ENCODE results near the gene KPNA2.
"Not testable (repeated sequence)": the region's sequence is repeated elsewhere in the genome, so short reads cannot be mapped to it uniquely, and the experiment has no call there.

The KPNA2 gene

DNA sequence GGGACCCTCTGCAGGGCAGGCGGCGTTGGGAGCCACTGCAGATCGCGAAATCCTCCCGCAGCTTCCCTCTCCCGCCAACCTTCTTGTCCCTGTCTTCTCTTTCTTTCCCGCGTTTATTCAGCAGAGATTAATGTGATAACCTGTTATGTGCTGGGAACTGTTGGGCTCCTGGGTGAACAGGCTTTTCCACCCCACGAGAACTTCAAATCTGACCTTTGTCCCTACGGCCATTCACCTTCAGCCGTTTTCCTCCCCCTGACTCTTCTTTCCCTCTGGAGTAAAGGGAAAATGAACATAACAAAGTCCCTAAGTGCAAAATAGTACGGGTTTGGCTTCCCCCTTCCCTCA lies 15.2 kb upstream of the KPNA2 start:
- peak in 1 of 2 experiments; percentile 57 for DNase-seq

DNA sequence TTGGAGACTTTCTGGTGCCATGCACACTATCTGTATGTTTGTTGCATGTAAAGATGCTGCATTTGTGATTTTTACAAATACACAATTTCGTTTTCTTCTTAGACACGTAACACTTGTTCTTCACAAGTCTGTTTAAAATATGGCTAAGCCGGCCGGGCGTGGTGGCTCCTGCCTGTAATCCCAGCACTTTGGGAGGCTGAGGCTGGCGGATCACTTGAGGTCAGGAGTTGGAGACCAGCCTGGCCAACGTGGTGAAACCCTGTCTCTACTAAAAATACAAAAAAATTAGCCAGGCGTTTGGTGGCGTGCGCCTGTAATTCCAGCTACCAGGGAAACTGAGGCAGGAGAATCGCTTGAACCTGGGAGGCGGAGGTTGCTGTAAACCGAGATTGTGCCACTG lies 14.7 kb upstream of the KPNA2 start:
- DNase-seq = not testable (repeated sequence)

DNA sequence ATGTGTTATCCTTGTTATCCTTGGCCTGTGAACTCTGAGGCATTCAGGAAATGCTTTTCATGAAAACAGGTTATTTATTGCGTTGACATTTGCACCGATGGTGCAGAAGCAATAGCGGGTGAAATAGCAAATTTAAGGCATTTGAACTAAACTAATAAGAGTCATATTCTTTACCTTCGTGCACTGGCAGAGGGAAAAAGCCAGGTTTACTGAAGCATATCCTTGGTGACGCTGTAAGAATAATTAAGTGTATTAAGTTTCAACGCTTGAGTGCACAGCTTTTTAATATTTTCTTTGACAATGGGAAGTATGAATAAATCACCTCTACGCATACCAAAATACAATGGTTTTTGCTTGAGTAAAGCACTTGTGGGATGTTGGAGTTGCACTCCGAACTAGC lies 13.6 kb upstream of the KPNA2 start:
- DNase-seq = no peak

DNA sequence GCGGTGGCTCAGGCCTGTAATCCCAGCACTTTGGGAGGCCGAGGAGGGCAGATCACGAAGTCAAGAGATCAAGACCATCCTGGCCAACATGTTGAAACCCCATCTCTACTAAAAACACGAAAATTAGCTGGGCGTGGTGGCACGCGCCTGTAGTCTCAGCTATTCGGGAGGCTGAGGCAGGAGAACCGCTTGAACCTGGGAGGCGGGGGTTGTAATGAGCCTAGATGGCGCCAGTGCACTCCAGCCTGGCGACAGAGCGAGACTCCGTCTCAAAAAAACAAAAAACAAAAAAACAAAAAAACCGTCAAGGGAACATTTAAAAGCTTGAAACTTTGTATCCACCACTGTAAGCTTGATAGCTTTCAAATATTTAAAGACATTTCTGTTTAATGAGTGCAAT lies 13.0 kb upstream of the KPNA2 start:
- not testable (repeated sequence) for DNase-seq

DNA sequence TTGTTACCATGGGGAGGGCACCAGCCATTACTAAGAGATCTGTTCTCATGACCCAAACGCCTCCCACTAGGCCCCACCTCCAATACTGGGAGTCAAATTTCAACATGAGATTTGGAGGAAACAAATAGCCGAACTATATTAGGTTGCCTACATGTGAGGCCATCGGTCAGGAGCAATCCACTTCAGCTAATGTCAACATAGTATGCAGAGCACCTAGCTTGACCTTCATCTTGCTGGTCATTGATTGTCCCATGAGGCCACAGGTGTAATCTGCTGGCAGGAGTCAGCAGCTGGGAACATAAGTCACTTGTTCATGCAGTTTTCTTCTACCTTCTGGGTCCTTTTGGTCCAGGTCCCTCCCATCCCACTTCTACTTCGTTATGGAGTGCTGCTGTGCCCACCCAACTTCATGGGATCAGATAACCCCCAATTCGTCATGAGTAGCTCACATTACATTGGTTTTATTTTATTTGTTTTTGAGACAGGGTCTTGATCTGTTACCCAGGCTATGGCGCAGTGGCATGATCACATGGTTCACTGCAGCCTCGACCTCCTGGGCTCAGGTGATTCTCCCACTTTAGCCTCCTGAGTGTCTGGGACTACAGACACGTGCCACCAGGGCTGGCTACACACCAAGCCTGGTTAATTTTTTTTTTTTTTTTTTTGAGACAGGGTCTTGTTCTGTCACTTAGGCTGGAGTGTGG lies 5.9 kb upstream of the KPNA2 start:
- DNase-seq = peak; percentile 30 to 49

DNA sequence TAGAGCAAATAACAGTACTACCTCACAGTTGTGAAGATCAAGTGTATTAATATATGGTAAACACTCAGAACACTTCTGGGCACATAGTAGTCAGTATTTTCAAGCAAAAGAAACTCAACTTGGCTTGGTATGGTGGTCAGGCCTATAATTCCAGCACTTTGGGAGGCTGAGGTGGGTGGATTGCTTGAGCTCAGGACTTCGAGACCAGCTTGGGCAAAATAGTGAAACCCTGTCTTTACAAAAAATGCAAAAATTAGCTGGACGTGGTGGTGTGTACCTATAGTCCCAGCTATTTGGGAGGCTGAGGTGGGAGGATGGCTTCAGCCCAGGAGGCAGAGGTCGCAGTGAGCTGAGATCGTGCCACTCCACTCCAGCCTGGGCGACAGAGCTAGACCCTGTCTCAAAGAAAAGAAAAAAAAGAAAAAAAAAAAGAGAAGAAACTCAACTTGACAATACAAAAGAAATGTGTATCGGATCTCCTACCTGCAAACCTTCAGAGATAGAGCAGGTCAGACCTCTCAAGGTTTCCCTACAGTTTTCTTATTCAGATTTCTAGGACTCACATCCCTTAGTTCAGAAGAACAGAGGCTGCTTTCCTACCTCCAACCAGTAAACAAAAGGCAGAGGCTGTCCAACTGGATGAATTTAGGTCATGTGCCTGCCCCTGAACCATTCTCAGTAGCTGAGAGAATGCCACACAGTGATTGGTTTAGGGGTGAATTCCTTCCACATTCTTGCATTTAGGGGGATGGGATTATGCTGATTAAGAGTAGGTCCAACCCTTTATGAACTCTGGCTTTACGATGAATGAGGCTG lies 1.7 kb upstream of the KPNA2 start:
- DNase-seq = peak; percentile 24 to 49

DNA sequence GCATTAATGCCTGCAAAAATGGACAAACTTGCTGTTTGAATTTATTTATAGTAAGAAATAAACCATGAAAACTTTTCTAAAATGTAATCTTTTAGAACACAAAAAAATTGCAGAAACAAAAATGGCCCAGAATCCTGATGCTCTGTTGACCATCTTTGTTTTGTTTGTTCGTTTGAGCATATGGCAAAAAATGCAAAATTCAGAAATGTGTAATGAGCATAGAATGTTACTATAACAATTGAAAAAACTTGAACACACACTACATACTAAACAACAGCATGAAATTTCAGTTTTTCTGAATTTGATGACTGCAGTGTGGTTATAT lies 1.1 kb upstream of the KPNA2 start:
- no peak for DNase-seq

DNA sequence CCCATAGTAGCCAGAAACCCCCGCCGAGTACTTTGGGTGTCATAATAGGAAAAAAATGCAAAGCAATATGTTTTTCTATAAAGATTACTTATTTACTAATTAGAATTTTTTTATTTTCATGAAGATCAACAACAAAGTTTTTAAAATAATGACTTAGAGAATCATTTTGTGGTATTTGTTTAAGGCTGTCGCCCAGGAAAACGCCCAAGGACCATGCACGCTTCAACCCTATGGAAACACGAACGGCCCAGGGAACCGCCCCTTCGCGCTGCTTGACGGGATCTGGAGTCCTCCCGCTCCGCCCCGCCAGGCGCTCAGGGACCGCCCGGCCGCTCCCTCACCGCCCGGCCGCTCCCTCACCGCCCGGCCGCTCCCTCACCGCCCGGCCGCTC lies 408 bp upstream of the KPNA2 start:
- peak; percentile 98 to 99 for DNase-seq

DNA sequence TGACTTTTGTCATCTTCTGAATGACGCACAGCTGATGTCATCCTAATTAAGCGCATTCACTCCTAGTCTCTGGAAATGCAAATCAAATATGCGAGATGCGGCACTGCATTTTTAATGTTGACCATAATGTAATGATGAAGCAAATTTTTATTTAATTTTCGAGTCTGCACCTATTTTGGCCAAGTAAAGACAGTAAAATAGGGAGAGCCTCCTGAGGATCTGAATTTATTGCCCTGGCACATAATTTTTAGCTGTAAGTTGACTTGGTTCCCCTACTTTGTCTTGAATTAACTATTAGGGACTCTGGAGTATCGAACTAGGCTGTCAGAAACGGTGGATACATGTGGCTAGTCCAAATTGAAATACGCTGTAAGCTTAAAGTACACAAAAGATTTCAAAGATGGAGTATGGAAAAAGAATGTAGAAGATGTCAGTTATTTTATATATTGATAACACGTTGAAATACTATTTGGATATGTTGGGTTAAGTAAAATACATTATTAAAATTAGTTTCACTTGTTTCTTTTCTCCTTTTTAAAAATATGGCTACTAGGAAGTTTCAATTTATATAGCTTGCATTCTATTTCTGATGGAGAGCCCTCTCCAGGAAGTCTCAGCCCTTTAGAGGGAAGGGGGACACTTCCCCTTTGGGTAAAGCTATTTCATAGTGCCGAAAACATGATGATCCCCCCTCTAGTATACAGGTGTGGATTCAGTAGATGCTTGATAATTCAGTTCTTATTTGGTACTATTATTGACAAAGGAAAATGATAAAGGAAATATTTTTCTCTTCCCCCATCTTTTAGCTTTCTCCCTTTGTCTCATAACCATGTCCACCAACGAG lies 991 bp downstream of the KPNA2 start:
- no peak for DNase-seq

DNA sequence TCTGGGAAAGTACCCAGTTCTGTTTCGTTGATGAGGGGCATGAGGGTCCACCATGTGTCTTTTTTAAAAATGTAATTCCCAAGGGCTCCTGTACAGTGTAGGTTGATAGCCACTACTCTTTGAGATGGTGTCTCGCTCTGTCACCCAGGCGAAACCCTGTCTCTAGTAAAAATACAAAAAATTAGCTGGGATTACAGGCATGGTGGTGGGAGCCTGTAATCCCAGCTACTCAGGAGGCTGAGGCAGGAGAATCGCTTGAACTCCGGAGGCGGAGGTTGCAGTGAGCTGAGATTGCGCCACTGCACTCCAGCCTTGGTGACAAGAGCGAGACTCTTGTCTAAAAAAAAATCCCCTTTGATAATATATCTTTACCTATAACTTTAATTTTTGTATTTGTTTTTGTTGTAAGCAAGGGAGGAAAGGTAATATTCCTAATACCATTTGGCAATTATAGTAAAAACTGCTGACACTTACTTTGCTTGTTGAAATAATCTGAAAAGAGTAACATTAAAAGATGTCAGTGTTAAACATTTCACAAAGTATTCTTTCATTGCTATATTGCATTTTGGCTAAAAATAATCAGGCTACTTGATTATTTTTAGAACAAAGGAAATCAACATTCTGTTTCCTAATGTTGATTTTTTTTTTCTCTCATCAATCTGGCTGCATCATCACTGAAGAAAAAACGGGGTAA lies 11.8 kb downstream of the KPNA2 start:
- DNase-seq = no peak

DNA sequence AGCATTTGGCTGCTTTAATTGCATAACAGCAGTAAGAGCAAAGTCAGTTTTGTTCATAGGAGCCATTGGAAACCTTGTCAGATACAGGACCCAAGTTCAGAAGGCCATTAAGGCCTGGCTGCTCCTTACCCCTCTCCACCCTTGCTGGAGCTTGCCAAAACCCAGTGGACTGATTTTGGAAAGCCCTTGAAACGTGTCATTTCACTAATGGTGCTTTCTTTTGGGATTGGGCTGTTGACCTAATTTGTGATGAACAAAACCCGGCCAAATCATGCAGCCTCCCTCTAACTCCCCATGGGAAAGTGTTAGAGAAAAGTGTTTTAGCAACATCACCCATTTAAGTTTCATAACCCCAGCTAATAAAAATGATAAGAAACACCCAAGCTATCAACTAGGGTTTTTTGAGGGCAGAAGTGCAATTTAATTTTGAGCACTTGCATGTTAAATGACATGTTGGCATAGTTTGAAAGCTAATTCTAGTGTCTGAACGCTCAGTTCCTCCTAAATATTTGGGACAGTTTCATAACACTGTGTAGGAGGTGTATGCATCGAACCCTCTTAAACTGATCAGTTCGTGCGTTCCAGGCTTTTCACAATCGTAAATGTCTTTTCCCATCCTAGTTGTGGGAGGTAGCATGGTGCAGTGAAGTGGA lies 12.5 kb downstream of the KPNA2 start:
- DNase-seq = not testable (repeated sequence)

DNA sequence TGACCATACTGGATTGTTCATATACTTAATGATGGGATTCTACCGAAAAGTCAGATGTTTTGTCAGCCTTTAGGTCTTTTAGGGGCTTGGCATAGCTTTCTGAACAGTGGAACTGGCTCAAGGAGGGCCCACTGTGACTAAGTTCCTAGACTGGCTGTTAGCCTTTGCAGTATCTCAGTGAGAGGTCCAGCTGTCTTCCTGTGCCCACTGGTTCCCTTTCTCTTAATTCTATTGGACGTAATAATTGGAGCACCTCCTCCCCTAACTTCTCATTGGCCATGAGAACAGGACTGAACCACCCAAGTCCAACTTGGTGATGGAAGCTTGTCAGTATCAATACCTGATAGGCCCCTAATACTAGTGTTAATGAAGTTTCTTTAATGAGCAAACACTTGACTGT lies 13.5 kb downstream of the KPNA2 start:
- no peak for DNase-seq

DNA sequence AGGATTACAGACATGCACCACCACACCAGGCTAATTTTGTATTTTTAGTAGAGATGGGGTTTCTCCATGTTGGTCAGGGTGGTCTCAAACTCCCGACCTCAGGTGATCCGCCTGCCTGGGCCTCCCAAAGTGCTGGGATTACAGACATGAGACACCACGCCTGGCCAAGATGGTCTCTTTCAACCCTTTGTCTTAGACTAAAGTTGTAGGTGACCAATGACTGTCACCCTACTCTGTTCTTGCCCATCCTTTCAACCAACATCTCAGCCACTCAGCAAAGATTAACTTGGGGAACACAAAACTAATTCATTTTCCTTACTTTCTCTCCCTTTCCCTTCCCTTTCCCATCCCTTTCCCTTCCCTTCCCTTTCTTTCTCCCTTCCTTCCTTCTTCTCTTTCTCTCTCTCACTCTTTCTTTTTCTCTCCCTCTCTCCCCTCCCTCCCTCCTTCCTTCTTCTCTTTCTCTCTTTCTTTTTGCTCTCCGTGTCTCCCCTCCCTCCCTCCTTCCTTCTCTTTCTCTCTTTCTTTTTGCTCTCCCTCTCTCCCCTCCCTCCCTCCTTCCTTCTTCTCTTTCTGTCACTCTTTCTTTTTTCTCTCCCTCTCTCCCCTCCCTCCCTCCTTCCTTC lies 14.4 kb downstream of the KPNA2 start:
- DNase-seq = not testable (repeated sequence)

DNA sequence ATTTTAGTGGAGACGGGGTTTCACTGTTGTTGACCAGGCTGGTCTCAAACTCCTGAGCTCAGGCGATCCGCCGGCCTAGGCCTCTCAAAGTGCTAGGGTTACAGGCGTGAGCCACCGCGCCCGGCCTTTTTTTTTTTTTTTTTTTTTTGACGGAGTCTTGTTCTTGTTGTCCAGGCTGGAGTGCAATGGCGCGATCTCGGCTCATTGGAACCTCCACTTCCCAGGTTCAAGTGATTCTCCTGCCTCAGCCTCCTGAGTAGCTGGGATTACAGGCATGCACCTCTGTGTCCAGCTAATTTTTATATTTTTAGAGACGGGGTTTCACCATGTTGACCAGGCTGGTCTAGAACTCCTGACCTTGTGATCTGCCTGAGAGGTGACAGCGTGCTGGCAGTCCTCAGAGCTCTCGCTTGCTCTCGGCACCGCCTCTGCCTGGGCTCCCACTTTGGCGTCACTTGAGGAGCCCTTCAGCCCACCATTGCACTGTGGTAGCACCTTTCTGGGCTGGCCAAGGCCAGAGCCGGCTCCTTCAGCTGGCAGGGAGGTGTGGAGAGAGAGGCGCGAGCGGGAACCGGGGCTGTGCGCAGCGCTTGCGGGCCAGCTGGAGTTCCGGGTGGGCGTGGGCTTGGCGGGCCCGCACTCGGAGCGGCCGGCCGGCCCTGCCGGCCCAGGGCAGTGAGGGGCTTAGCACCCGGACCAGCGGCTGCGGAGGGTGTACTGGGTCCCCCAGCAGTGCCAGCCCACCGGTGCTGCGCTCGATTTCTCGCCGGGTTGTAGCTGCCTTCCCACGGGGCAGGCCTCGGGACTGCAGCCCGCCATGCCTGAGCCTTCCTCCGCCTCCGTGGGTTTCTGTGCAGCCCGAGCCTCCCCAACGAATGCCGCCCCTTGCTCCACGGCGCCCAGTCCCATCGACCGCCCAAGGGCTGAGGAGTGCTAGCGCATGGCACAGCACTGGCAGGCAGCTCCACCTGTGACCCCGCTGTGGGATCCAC lies 16.1 kb downstream of the KPNA2 start:
- DNase-seq = not testable (repeated sequence)

DNA sequence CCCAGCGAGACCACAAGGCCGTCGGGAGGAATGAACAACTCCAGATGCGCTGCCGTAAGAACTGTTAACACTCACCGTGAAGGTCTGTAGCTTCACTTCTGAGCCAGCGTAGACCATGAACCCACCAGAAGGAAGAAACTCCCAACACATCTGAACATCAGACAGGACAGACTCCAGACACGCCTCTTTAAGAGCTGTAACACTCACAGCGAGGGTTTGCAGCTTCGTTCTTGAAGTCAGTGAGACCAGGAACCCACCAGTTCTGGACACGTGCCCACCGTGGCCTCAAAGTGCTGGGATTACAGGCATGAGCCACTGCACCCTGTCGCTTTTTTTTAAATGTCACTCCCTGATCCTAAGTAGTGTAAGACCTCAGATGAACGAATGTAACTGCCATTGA lies 17.3 kb downstream of the KPNA2 start:
- no peak for DNase-seq

DNA sequence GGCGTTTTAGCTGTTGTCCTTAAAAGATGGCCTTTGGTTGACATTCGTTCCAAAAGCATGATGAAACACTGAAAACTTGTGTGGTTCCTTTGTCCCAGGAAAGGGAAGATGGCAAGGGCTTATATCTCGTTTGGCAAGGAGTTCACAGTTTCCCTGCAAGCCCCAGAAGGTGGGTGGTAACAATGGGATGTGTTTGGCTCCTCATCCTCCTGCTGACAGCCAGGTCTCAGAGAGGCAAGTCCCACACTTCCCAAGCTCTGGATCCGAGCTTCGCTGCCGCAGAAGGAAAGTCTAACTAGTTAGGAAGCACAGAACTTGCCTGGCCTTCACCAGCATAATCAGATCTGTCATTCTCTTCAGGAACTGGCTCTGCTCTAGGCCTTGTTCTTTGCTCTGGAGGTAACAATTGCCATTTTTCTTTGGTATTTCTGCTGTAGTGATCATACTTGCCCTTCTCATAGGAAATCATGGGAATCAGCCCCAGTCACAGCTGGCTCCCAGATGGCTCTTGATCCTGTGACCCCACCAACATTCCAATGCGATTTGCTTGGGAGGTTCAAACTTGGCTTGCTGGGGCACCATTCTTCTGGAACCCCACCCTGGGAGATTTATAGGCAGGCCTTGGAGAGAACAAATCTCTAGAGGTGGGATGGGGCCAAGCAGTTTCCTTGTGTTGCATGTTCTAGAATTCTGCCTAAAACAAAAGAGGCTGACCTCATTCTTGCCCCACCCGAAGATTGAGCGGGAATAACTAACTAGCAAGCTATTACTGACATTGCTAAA lies 17.9 kb downstream of the KPNA2 start:
- DNase-seq = no peak

DNA sequence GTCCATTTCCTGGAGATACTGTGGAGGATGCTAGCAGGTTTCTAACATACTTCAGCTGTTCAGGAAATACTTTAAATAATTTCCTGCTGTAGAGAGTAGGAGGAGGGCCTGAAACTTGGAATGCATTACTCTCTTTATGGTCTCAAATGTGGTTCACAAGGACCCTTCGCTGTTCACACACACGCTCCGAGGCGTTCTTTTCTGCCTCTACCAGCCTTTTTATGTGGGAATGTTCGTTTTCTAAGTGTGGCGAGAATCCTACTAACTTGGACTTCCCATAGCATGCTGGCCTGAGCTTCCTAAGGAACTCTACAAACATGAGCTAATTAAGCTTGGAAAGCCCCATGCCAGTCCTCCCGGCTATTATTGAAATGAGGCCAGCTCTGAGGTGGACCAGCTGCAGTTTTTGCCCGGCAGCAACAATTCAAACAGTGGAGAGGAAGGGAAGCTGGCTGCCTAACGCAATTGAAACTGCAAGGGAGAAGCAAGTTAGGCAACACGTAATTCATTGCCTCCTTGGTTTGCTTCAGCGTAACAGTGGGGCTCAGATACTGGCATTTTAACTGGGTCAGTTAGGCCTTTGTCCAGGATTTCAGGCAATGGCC lies 18.9 kb downstream of the KPNA2 start:
- DNase-seq = peak; percentile 17 to 35

DNA sequence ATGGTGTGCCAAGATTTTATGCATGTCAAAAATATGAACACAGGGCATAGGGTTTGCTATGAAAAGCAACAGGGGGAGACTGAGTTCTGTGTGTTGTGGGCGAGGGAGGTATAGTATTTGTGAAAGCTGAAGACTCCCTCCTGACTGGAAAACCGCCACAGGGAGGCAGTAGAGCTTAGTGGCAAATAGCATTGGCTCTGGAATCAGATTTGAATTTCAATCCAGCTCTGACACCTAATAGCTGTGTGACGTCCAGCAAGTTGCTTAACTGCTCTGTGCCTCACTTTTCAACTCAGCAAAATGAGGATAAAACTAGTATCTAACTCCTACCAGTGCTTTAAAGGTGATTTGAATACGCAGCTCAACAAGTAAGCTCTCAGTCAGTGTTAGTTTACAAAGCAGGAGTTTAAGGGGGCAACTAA lies 22.0 kb downstream of the KPNA2 start:
- peak; percentile 18 to 28 for DNase-seq

DNA sequence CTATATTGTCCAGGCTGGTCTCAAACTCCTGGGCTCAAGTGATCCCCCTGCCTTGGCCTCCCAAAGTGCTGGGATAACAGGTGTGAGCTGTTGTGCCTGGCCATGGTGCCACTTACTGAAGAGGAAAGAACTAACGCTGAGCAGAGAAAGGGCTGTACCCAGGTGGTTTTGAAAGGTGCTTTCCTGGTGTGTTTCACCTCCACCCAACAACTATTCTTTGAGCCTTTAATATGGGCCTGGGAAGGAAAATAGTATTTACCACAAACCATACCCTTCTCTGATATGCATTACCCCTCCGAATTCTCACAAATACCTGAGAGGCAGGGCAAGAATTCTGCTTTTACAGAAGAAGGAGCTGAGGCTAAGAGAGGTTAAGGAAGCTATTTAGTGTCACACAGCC lies 24.8 kb downstream of the KPNA2 start:
- no peak for DNase-seq

All from SHP77 (cell line).